GM18526 (cell line): ENCODE results near the gene ATG9B.

Experiments used
- POLR2A ChIP-seq: IDR thresholded peaks from 3 replicates; pipeline ENCODE4 v1.6.1; 2011; ENCODE audit not compliant: insufficient read length; ENCODE audit errors: extremely low read depth

ATG9B gene

DNA sequence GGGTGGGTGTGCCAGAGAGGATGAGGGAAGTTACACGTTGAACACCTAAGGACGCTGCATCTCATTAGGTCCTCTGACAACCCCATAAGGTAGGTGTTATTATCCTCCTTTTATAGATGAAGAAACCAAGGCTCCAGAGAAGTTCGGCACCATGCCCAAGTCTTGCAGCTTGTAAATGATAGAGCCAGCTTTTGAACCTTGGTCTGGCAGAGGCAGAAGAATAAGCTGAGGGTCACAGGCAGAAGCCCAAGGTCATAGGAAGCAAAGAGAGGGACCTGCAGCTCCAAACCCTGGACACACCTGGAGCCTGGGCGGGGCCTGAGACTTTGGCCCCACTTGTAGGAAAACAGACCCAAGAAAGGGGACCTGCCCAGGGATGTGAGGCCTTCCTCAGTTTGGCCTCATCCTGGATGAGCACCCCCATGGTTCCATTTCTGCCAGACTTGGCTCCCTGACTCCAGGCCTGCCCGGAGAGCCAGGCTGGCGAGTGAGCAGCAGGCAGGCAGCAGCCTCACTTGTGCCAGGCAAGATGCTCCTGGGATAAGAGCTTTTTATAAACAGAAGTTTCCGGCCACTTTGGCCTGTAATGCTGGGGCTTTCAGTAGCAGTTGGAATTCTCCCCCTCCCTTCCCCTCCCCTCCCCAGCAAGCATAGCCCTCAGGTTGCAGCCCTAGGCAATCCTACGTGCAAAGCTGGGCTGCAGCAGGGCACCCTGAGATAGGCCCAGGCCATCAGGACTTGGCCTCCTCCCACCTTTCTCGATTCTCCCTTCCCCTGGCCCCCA, 48.6 kb downstream of the ATG9B start:
- no peak for TF ChIP-seq POLR2A

DNA sequence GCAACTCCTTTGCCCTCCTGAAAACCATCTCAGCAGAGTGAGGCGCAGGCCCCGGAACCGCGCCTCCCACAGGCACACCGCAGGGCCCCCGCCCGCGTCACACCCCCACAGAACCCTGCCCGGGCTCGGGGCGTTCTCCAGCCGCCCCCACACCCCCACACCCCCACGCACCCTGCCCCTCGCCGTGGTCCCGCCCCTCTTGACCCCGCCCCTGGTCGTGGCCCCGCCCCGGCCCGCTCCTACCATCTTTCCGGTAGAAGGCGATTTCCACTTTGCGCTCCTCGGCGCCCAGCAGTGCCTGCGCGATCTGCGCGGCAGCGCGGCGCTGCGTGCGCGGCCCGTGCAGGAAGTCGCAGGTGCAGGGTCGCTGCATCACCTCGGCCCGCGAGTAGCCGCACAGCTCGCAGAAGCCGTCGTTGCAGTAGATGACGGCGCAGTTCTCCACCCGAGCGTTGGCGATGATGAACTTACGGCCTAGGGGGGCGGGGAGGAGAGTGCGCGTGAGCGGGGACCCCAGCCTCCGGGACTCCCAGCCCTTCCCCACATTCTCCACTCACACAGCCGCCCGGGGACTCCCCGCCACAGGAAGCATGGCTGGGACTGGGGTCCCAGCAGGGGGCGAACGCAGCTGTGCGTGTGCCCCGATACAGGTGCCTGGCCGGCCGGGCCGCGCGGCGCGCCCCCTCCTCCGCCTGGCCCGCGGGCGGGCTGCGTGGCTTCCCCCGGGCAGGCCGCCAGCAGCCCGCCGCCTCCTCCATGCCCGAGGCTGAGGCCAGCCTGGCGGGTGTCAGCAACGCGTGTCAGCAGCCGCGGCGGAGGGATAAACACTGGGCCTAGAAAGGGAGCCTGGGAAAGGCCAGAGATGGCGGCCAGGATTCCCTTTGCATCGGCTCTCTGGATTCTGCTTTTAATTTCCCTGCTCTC, 49.6 kb downstream of the ATG9B start:
- peak; percentile 46 for TF ChIP-seq POLR2A

DNA sequence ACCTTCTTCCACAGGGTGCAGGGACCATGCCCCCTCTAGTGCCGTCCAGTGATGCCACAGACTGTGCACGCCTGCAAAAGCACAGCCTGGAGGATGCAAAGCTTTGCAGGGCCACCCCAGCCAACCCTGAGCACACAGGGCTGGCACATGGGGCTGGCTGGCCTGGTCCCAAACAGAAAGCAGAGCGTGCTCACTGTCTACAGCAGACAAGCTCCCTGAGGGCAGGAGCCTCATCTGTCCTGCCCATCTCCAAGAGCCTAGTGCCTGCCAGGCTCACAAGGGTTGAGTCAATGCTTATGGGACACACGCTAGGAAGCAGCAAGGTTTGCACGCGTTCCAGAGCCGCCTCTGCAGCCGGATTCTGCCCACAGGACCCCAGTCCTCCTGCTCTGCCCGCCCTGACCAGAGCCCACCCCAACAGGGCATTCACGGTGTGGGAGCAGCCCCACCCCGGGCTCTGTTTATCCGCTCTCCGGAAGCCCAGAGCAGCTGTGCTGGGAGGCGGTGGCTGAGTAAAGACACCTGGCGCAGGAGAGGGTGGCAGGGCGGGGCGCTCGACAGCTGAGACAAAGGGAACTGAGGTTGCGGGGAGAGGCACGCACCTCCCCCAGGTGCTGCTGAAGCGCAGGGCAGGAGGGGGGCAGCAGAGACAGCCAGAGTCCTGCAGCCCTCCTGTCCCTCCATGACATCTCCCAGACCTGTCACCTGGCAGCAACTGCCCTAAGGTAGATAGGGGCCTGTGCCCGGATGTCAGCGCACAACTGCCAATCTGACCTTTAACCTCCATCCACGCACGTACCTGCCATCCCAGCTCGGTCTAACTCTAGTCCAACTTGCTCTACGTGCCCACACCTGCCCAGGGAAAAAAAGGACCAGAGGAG, 50.5 kb downstream of the ATG9B start:
- no peak for TF ChIP-seq POLR2A

DNA sequence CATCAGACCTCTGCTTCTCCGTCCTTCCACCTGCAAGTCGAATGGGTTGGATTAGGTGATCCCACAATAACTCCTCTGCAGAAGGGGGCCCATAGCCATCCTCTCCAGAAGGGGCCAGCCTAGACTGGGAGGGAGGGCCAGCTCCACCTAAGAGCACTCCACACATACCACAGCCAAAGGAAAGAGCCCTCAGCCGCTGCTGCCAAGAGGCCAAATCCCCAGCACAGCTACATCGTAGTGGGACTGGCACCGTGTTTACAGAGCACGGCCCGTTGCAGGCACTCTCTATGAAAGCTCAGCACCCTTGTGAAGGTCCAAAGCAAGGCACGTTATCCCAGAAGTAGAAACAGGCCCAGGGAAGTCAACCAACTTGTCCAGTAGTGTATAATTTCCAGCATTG, 51.6 kb downstream of the ATG9B start:
- TF ChIP-seq POLR2A, result no peak

DNA sequence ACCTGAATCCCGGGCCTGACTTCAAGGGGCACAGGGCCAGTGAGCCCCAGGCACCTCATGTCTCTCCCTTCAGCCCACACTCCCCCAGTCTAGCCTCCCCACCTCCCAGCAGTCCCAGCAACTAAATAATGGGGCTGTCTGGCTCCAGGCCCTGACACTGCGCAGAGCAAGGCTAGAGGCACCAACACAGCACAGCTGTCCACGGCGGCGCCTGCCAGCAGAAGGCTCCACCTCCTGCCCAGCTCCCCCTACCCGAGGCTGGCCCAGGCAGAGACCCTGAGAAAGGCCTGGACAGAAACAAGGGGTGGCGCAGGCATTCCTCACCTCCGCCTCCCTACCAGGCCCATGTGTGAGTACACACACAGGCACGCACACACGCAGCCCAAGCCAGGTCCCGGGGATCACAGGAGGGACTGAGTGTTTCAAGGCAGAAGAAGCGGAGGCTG, 52.2 kb downstream of the ATG9B start:
- TF ChIP-seq POLR2A, result no peak

DNA sequence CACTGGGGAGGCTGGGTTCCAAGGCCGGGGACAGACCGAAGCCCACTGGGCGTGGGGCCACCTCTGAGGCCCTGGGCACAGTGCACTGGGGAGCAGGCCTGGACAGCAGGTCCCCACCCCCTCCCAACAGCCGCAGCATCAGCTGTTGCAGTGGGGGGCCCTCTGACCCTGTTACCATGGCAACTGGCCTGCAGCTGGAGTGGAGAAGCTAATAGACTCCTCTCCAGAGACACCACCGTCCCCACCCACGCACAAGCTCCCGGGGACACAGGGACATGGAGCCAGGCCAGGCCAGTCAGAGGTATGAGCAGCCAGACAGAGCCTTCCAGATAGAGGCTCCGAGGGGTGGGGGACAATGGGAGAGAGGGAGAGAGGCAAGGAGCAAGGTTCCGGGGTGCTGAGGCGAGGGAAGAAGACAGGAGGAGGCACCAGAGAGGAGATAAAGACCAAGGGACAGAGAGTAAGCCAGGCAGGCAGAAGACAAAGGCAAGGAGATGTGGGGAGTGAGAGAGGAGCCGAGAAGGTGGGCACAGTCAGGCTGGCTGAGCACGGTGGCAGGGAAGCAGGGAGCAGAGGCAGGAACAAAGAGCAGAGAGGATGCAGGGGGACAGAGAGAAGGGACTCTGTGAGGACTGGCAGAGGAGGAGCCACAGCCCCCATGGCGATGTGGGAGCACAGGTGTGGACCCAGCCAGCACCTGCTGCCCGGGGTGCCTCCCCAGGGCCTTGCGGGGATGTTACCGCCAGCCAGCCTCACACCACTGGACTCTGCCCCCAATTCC, 52.9 kb downstream of the ATG9B start:
- TF ChIP-seq POLR2A, result no peak

DNA sequence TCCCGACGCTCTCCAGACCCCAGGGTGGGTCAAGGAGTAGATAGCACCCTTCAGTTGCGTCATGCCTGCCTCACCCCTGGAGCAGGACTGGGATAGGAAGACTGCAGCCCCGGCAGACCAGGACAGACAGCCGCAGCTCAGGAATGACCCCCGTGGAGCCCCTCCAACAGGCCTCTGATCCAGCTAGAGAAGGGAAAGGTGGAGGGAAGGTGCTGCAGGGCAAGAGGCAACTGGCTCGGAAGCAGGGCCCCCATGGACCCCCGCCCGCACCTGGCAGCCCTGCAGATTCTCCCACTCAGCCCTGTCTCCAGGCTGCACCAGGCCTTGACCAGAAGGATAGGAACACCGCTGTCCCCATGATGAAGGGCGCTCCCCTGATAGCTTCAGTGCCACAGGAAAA, 53.9 kb downstream of the ATG9B start:
- TF ChIP-seq POLR2A, result no peak

DNA sequence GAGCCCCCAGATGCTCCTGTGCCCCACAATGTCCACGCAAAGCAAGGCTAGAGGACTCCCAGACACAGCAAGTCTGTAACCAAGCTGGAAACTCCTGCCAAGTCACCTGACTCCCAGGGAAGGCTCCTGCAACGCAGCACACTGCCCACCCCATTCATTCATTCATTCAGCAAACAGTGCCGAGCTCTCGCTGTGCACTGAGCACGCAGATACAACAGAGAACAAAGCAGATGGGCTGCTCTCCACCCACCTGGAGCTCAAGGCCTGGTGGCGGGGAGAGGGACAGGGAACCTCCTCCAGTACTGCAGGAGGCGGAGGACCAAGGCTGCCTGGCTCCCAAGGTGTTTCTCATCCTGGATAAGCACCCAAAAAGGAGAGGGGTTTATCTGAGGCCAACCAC, 54.8 kb downstream of the ATG9B start:
- no peak for TF ChIP-seq POLR2A

DNA sequence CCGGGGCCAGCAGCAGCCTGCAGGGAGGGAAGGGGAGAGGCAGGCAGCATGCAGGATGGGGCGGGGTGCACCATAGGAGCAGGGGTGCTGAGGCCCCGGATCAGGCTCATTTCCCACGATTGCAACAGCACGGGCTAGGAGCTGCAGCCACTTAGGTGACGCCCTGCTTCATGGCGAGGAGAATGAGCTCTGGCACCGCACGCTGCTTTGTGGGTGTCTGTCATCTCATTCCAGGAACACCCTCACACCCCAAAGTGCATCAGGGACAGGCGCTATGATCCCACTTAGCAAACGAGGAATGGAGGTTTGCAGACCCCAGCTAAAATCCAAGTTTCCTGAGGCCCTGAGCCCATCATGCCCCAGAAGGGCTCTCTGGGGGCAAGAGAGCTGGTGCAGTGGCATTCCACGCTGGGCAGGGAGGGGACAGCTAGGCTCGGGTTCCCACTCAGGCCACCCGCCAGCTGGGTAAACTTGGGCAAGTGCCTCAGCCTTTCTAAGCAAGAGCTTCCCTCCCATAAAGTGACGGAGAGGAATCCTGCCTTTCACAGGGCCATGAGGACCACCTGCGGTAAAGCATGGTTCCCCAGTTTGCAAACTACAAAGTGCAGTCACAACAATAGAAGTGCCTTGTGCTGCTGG, 55.4 kb downstream of the ATG9B start:
- no peak for TF ChIP-seq POLR2A

DNA sequence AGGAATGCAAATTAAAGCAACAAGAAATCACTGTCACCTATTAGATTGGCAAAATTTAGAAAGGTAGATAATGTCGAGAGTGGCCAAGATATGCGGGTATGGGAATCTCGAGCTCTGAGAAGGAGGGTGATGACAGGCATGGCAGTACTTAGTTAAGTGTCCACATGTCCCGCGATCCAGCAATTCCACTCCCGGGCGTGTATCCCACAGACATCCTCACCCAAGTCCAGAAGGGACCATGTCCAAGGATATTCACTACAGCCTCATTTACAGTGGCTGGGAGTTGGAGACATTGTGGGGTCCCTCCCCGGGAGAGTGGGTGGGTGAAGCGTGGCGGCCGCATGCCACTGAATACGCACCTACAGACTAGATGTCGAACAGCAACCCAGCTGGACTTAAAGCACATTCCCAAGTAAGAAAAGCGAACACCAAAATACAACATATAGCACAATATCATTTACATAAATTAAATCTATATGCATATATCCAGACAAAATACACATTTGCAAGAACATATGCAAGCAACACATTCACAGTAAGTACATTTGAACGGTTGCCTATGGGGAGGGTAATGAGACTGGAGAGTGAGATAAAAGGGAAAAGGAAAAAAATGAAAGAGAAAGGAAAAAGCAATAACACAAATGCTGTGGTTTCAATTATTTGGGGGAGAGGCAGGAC, 56.1 kb downstream of the ATG9B start:
- TF ChIP-seq POLR2A, result no peak

DNA sequence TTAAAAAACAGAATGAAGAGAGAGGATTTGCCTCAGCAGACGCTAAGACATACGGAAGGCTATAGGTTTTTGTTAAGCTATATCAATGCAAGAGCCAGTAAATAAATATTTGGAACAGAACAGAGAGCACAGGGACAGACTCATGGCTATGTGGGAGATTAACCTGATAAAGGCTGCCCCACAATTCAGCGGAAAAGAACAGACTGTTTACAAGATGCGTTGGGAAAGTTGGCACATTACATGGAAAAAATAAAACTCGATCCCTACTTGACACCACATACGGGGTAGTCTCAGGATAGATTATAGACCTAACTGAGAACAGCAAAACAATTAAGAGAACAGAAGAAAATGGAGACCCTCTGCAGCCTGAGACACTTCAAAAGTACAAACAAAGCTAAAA, 56.9 kb downstream of the ATG9B start:
- TF ChIP-seq POLR2A, result no peak

DNA sequence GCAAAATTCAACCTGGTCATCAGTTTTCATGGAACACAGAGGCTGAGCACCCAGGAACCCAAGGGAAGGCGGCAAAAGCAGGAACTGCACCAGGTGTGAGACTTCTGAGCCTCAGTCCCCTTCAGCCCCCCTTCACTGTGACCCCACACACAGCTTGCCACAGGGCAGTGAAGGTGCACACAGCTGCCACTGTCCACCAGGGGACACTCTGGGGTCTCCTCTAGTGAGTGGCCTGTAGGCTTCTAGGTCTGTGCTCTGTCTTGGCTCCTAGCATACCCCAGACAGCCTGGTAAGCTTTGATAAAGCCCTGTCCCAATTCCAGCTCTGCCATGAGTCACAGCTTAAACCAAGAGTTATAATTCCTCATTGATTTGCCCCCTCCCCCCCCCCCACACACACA, 58.3 kb downstream of the ATG9B start:
- no peak for TF ChIP-seq POLR2A

DNA sequence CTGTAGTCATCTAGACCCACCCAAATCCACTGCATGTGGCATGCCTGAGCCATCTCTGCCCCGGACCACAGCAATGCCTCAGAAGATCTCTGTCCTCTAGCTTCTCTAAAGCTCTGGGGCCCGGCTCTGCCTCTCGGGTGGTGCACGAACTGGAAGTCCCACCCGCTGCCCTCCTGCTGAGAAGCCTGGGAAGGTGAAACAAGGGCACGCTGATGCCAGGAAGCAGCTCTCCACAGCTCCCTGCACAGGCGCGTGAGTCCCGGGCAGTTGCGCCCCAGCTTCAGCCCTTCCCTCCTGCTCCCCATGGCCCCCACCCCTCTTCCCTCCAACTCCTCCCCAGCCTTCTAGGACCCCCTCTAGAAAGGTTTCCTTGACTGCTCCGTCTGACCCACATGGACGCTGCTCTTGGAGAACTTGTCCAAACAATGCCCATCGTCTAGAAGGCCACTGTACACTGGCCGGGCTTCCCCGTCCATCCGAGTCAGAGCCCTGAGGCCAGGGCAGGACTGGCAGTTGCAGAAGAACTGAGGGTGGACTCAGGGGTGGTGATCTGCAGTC, 58.9 kb downstream of the ATG9B start:
- no peak for TF ChIP-seq POLR2A
